HG02798 (cell line): ENCODE data around the gene WNT9A.

Source experiments
- ATAC-seq: cut with Tn5 transposase; IDR thresholded peaks from one replicate; pipeline ENCODE4 v1.9.1; 2021; ENCODE audit warnings: mild to moderate bottlenecking; ENCODE audit not compliant: unreplicated experiment, poor library complexity

The WNT9A gene

DNA sequence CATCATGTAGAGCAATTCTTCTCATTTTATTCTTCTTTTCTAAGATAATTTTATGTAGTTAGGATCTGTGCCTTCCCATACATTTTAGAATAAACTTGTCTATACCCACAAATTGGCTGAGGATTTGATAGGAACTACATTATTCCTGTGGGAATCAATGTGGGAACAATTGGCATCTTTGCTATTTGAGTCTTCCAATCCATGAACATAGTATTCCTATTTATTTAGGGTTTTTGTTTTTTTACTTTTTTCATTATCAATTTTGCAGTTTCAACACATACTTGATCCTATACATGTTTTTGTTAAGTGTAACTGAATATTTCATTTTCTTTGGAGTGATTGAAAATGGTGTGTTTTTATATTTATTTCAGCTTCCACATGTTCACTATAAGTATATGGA is 8.1 kb upstream of the WNT9A start:
- ATAC-seq: no peak

DNA sequence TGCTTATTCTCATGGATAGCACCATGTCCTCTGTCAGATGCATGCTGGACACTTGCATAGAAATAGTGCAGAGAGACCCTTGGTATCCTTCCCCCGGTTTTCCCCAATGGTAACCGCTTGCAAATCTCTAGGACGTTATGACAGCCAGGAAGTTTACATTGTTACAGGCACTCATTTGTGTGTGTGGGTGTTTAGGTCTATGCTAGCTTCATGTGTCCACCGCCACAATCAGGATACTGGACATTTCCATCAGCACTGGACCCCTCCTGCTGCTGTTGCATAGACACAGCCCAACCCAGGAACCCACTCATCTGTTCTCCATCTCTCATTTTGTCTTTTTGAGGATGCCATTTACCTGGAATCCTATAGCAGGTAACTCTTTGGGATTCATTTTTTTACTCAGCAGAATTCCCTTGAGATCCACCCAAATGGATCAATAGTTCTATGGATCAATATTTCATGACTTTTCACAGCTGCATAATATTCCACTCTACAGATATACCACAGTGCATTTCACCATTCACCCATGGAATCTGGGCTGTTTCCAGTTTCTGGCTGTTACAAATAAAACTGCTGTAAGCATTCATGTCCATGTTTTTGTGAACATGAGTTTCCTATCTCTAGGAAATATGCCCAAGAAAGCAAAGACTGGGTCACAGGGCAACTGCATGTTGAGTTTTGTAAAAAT is 6.6 kb upstream of the WNT9A start:
- no peak for ATAC-seq

DNA sequence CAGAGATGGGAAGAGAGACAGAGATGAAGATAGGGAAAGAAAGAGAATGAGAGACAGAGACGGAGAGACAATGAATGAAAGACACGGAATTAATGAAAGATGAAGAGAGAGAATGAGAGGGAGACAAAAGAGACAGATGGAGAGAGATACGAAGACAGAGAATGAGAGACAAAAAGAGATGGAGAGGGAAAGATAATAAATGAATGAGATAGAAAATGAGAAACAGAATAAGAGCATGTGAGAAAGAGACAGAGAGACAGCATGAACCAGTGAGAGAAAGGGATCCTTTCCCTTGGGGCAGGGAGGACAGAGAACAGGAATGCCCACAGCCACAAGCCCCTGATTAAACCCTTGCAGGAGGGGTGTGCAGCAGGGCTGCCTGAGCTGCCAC is 5.3 kb upstream of the WNT9A start:
- ATAC-seq: no peak

DNA sequence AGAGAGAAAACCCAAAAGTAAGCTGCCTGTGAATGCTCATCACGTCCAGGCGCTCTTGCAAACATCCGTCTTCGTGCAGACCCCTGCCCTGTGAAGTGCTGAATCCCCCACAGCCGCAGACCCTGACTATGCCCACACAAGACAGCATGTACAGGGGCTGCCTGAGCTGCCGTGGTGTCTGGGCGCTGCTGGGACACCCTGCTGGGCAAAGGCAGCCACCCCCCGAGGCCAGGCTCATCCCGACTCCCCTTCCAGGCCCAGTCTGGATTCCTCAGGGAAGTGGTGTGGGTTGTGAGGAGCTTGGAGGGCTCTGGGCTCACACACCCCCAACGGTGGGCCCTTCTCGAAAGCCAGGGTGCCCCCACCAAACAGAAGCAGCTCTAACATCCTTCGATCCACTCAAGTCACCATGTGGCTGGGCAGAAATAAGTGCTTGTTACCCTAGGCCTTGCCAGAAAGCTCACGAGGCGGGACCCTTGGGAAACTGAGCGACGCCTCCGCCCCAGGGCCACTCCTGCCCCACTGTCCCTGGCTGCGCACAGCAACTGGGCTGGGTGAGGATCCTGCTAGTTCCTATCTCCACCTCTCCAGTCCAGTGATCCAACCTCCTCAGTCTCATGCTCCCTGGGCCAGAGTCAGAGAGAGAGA is 4.8 kb upstream of the WNT9A start:
- no peak for ATAC-seq

DNA sequence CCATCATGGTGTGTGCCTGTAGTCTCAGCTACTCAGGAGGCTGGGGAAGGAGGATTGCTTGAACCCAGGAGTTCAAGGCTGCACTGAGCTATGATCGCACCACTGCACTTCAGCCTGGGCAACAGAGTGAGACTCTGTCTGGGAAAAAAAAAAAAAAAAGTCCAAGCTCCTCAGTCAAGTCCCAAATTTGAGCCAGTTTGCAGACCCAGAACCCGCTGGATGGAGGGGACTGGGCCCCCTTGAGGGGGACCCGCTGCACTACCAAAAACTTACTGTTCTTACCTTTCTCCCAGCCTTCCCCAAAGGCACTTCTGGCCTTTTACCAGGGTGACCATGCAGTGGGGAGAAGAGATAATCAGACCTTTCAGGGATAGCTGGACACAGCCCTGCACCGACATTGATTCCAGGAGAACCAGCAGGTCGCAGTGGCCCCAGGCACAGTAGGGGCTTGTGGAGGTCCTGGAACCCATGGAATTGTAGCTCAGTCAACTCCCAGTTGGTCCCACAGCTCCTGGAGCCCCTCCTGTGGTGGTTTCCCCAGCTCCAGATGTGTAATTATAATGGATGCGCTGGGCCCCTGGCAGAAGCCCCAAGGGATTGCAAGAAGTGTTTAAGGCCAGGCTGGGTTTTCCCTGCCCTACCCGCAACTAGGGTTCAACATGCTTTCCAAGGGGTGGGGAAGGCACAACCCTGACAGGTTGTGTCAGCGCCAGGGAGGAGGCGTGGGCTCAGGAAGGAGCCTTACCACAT is 4.1 kb upstream of the WNT9A start:
- ATAC-seq: no peak

DNA sequence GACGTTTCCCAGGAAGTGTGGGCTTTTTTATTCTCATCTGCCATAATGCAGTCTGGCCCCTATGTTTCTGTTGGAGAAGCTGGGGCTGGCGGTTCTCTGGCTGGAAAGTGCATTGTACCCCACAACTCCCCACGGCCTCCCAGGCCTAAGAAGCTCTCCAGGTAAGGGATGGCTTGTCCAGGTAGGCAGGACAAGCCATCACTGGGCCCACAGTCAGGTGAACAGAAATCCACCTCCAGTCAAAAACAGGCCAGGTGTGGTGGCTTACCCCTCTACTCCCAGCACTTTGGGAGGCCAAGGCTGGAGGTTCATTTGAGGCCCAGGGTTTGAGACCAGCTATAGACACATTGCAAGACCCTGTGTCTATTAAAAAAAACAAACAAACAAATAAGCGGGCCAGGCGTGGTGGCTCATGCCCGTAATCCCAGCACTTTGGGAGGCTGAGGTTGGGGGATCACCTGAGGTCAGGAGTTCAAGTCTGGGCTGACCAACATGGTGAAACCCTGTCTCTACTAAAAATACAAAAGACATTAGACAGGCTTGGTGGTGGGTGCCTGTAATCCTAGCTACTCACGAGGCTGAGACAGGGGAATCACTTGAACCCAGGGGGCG is 3.1 kb upstream of the WNT9A start:
- ATAC-seq: no peak

DNA sequence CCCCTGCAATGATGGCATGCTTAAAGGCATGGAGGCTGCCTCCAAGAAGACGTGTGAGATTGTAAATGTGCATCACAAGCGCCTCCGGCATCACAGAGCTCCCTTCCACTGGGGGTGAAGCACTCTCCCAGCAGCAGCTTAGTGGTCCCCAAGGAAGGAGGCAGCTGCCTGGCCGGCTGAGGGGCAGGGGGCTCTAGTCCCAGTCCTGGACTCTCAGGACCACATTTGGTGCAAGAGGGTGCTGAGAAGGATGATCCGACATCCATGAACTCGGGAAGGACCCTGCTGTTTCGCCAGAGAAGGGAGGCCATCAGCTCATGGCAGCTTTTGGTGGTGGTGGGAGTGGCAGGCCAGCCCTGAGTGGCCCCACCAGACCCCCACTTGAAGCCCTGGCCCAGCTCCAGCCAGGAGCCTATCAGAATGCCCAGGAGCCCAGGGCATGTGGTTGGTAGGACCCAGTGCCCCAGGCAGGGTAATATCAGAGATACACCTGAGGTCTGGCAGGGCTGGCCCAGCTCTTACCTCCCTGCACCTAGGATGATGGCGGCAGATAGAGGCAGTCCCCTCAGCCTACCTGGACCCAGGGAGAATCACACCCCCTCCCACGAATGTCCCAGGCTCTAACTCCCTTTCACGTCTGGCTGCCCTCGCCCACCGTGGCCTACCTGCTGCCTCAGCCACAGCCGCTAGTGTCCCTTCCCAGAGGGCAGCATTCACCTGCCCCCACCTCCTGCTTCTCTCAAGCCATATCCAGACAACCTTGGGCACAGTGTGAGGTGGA is 2.4 kb upstream of the WNT9A start:
- ATAC-seq: no peak

DNA sequence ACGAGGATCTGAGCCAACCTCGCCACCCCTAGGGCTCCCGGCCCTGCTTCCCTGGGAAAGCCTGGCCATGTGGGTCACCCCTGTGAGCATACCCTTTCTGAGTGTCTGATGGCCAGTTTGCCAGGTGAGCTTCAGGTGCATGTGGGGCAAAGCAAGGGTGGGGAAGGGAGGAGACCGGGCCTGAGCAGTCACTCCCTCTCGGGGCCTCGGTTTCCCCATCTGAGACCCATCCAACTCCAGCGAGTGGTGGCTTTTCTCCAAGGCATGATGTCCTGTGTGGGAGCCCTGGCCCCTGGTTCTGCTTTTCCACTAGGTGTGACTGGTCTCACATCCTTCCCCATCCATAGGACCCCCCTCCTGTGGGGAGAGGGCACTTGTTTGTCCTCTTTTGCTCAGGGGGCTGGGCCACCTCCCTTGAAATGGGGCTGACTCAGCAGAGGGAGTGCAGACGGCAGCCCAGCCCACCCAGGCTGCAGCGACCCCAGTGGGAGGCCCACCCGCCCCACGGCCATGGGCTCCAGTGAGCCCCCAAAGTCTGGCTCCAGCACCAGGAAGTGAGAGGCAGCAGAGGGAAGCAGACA is 1.7 kb upstream of the WNT9A start:
- ATAC-seq: no peak

DNA sequence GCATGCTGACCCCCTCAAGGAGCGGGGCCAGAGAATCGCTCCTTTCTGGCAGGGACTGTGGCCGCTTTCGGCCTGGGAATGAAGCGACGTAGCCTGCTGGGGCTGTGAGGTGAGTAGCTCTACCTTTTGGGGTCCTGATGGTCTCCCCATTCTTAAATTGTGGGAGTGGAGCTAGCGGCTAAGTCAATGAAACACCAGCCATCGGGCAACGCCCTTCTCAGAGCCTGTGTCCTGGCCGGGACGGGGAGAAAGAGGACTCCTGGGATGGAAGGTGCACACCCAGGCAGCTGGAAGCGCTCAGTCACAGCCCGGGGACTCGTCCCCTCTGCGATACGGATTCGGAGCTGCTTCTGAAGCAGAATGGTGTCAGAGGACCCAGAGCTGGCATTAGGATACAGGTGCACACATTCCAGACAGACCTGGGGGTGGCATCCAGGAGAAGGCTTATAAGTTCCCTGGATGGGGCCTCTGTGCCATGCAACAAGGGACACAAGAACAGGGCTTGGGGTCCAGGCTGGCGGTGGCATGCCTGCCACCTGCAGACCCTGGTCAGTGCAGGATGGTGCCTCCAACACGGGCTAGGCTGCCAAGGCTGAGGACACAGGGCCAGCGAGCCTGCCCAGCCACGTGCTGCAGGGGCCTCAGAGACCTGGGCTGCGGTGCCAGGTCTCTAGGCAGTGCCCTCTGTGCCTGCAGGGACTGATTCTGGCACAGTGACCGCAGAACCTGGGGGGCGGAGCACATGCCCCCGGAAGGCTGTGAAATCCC is 945 bp upstream of the WNT9A start:
- ATAC-seq: no peak

DNA sequence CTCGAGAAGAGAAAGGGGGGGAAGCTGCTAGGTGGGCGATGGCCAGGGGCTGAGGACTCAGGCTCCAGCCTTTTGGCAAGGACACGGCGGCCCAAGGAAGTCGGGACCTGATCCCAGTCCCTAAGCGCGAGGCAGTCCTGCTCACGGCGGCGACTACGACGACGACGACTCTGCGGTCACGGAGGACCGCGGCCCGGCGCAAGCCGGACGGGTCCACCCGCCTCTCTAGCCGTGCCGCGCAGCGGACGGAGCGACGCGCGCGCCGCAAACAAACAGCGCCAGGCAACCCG is 401 bp downstream of the WNT9A start:
- no peak for ATAC-seq

DNA sequence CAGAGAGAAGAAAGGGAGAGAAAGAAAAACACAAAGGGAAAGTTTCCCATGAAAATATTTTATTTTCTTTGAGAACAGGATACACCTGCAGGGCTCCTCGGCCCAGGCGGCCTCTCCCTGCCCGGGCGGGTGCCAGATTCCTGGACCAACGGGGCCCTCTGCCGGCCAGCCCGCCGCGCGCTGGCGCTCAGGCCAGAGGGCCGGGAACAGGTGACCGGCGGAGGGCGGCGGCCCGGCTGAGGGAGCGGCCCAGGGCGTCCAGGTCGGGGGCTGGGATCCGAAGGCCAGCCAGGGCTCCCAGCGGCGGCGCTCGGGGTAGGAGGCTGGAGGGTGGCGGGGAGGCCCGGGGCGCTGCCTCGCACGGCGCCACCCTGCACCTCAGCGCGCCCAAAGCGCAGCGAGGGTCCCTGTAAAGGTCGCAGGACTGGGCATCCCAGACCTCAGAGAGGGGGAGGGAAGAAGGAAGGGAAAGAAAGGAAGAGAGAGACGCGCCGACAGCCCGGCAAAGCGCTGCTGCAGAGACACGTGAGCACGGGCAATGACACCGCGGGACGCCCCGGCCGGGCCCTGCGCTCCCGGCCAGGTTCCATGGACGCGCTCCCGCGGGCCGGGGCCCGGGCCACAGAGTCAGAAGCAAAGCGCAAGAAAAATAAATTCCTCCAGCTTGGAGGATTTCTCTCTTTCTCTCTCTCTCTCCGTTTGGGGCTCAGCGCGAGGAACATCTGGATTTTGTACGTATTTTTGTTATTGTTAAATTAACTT is 927 bp downstream of the WNT9A start:
- ATAC-seq: peak; percentile 45

DNA sequence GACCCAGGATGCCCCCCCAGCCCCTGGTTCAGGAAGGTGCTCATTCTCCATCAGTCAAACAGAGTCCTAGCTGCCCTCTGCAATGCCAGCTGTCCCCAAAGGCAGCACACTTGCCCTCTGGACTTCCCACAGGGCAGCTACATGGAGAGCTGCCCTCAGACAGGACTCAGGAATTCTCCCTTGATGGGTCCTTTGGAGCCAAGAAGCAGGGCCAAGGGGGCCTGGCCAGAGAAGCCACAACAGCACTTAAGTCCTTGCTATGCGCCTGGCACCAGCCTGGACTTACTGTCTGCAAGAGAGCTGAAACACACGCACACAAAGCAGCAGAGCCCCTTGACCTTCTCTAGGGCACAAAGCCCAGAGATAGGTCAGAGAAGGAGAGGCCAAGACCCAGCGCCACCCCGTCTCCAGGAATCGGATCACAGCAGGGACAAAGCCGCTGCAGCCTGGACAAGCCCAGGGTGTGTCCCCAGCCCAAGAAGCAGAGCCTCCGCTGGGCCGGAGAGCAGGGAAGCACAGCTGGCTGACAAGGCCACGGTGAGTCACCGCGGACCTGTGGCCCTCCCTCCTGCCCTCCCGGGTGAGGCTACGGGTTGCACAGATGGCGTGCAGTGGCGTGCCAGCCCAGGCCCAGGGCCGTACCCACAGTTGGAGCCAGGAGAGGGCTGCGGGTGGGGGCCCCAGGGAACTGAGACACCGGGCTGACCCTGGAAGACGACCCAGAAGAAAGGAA is 1.7 kb downstream of the WNT9A start:
- ATAC-seq: peak; percentile 20

DNA sequence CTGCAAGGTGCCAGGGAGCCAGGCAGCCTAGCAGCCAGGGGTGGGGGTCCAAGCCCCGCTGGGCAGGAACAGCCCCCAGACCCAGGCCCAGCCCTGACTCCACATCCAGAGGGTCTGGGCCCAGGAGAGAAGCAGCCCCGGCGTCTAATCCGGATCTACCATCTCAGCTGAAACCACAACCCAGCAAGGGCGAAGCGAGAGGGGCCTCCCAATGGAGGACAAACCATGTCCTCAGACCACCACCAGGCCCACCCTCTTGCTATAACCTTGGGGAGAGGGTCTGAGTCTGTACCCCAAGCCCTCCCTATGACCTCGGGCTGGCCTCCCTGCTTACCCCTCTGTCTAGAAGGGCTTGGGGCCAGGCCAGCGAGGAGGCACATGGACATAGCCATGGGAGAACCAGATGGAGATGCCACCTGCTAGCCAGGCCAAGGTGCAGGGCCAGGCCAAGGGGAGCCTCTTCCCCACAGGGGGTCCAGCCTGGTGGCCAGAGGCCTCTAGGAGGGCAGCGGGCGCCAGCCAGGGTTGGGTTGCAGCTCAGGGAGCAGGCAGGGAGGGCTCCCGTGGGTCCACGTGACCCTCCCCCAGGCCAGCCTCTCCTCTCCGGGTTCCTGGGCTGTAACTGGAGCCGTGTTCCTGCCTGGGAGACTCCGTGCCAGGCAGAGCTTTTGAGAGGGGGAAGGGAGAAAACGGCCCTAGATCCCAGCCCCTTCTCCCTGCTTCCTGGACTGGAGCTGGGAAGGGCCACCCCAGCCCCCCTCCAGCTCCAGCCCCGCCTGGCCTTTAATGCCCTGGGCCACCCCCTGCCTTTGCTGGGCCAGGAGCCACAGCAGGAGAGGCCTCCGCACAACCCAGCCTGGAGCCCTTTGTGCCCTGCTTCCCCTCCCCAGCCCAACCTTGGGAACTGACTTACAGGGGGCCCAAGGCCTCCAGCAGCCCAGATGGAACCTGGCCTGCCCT is 2.5 kb downstream of the WNT9A start:
- no peak for ATAC-seq

DNA sequence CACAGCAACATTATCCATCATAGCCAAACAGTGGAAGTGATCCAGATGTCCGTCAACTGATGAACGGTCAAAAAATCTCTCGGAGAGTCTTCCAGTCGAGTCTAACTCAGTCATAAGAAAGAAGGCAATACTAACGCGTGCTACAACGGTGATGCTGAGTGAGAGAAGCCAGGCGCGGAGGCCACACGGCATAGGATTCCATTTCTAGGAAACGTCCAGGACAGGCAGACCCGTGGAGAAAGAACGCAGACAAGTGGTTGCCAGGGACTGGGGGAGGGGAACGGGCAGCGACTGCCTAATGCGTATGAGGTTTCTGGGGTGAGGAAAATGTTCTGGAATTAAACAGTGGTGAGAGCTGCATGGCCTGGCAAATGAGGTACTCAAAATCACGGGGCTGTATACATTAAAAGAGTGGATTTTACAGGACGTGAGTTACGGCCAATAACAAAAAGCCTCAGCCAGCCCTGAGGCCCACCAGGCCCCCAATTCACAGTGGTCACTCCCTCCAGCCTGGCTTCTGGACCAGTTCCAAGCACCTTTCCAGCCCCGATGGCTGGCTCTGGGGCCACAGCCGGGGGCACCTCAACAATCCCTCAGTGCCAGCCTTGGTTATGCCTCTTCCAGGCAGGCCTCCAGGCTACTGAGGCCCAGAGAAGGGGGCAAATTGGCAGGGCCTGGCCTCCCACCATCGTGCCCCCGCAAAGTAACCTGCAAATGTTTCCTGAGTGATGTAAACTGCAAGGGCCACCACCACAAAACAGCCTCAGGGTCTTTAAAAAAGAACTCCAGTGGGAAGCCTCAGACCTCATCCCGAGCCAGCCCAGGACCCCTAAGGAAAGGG is 3.4 kb downstream of the WNT9A start:
- no peak for ATAC-seq

DNA sequence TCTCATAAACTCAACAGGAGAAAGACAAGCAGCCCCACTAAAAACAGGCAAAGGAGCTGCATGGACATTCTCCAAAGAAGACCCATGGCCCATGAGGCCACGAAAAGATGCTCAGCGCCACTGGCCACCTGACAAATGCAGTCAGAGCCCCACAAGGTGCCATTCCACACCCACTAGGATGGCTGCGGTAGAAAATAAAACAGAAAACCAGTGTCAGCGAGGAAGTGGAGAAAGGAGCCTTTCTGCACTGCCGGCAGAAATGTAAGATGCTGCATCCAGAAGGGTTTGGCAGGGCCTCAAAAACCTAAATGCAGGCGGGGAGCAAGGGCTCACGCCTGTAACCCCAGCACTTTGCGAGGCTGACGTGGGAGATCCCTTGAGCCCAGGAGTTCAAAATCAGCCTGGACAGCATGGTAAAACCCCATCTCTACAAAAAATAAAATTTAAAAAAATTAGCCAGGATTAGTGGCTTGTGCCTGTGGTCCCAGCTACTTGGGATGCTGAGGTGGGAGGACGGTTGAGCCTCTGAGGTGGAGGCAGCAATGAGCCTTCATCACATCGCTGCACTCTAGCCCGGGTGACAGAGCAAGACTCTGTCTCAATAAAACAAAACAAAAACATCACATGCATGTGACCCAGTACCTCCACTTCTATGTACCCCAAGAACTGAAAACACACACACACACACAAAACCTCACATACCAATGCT is 4.2 kb downstream of the WNT9A start:
- no peak for ATAC-seq
